ENCODE data around the gene HSD11B1. TPM values are rescaled to one million over a fixed set of nuclear protein-coding genes. Genes with fewer than 3 reads are reported as not detected.

Gene HSD11B1
- total RNA-seq, 1 donor from 2014 or later: not detected

GRCh38 chr1:209727286-209727685 lies 22.6 kb downstream of the HSD11B1 start:
- Mint-ChIP-seq H3K4me1 (peaks cover 2% of the 10 kb centered on the region), H3K27me3 (ENCODE audit: low read depth) (peaks cover 13% of the 10 kb centered on the region), H3K9me3 (no peaks in the 10 kb centered on the region), H3K36me3 (no peaks in the 10 kb centered on the region), H3K4me3 (no peak overlapping the region), H3K27ac (no peak overlapping the region)
- DNase-seq (ENCODE audit: low spot score in 2 of 2, unreplicated experiment in 2 of 2): no peak
- TF ChIP-seq, protein P1, sequence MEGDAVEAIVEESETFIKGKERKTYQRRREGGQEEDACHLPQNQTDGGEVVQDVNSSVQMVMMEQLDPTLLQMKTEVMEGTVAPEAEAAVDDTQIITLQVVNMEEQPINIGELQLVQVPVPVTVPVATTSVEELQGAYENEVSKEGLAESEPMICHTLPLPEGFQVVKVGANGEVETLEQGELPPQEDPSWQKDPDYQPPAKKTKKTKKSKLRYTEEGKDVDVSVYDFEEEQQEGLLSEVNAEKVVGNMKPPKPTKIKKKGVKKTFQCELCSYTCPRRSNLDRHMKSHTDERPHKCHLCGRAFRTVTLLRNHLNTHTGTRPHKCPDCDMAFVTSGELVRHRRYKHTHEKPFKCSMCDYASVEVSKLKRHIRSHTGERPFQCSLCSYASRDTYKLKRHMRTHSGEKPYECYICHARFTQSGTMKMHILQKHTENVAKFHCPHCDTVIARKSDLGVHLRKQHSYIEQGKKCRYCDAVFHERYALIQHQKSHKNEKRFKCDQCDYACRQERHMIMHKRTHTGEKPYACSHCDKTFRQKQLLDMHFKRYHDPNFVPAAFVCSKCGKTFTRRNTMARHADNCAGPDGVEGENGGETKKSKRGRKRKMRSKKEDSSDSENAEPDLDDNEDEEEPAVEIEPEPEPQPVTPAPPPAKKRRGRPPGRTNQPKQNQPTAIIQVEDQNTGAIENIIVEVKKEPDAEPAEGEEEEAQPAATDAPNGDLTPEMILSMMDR (IDR thresholded peaks at IDR 0.05; ENCODE audit: unreplicated experiment): no peak

GRCh38 chr1:209727785-209728184 lies 23.1 kb downstream of the HSD11B1 start:
- TF ChIP-seq, protein P1 (IDR thresholded peaks at IDR 0.05; ENCODE audit: unreplicated experiment): no peak
- no peaks in the 10 kb centered on the region for H3K36me3 Mint-ChIP-seq
- no peak overlapping the region for H3K4me3 Mint-ChIP-seq
- DNase-seq (ENCODE audit: low spot score in 2 of 2, unreplicated experiment in 2 of 2): no peak
- H3K27me3 Mint-ChIP-seq (ENCODE audit: low read depth): peaks cover 13% of the 10 kb centered on the region
- peaks cover 2% of the 10 kb centered on the region for H3K4me1 Mint-ChIP-seq
- no peak overlapping the region for H3K27ac Mint-ChIP-seq
- H3K9me3 Mint-ChIP-seq: no peaks in the 10 kb centered on the region

DNA sequence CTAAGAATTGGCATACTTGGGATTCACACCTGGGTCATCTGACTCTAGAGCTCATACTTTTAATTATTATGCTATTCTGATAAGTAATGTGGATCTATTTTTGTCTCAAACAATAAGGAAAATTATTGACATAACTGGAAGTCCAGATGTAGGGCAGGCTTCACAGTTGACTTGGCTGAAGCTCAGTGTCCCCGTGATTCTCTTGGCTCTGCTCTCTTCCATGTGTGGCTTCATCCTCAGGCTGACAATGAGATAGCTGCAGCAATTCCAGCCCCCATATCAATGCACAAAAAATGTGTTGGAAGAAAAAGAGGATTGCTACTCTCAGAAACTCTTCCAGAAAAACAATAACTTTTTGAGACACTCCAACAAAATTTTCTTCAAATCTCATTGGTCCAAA lies 23.8 kb downstream of the HSD11B1 start:
- Mint-ChIP-seq H3K36me3 (no peaks in the 10 kb centered on the region), H3K27ac (no peak overlapping the region), H3K27me3 (ENCODE audit: low read depth) (peaks cover 13% of the 10 kb centered on the region), H3K9me3 (no peaks in the 10 kb centered on the region), H3K4me1 (peaks cover 8% of the 10 kb centered on the region), H3K4me3 (no peak overlapping the region)
- no peak for DNase-seq (ENCODE audit: low spot score in 2 of 2, unreplicated experiment in 2 of 2)
- TF ChIP-seq, protein P1 (IDR thresholded peaks at IDR 0.05; ENCODE audit: unreplicated experiment): no peak

GRCh38 chr1:209729436-209729835 lies 24.8 kb downstream of the HSD11B1 start:
- H3K36me3 Mint-ChIP-seq: no peaks in the 10 kb centered on the region
- peaks cover 13% of the 10 kb centered on the region for H3K27me3 Mint-ChIP-seq (ENCODE audit: low read depth)
- no peak overlapping the region for H3K4me3 Mint-ChIP-seq
- no peak overlapping the region for H3K27ac Mint-ChIP-seq
- H3K4me1 Mint-ChIP-seq: peaks cover 16% of the 10 kb centered on the region
- H3K9me3 Mint-ChIP-seq: no peaks in the 10 kb centered on the region
- DNase-seq (ENCODE audit: low spot score in 2 of 2, unreplicated experiment in 2 of 2): no peak
- TF ChIP-seq, protein P1 (IDR thresholded peaks at IDR 0.05; ENCODE audit: unreplicated experiment): no peak

- Mint-ChIP-seq H3K27ac (no peak overlapping the region), H3K36me3 (no peaks in the 10 kb centered on the region), H3K4me3 (no peak overlapping the region), H3K9me3 (no peaks in the 10 kb centered on the region), H3K27me3 (ENCODE audit: low read depth) (peaks cover 23% of the 10 kb centered on the region), H3K4me1 (peaks cover 22% of the 10 kb centered on the region)
- TF ChIP-seq, protein P1 (IDR thresholded peaks at IDR 0.05; ENCODE audit: unreplicated experiment): no peak
- no peak for DNase-seq (ENCODE audit: low spot score in 2 of 2, unreplicated experiment in 2 of 2)
These were observed 28.1 kb downstream of the HSD11B1 start for GRCh38 chr1:209732725-209733124.
